Measurements from ENCODE around the gene TTC33. TPM values are rescaled to one million over a fixed set of nuclear protein-coding genes. Genes with fewer than 3 reads are reported as not detected.

Gene TTC33
- total RNA-seq, 1 donor from 2014 or later, result 52.5 TPM

DNA sequence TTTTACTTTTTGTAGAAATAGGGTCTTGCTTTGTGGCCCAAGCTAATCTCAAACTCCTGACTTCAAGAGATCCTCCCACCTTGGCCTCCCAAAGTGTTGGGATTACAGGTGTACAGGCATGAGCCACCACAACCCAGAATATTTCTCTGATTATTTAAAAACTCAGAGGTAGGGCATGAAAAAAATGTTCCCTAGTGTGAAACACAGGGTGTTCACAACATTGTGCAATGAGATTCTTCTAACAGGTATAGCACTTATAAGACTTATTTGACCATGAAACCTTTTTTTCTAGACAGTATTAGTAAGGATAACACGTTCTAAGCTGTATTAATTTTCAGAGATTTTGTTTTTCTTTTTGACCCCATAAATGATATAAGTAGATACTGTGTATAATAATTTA, 89.1 kb downstream of the TTC33 start:
- no peaks in the 10 kb centered on the region for H4K20me1 ChIP-seq (ENCODE audit: low read depth)
- Mint-ChIP-seq H3K27ac (no peak overlapping the region), H3K27me3 (ENCODE audit: insufficient read depth, low read depth) (no peaks in the 10 kb centered on the region), H3K36me3 (no peaks in the 10 kb centered on the region), H3K9me3 (no peaks in the 10 kb centered on the region), H3K4me3 (no peak overlapping the region), H3K4me1 (no peaks in the 10 kb centered on the region)
- H3K27me3 ChIP-seq, result no peaks in the 10 kb centered on the region
- H3K27ac ChIP-seq, result no peak overlapping the region
- no peak overlapping the region for H2AFZ ChIP-seq (replicated peaks)
- H3K4me1 ChIP-seq, result no peaks in the 10 kb centered on the region
- H3K4me3 ChIP-seq, result no peak overlapping the region
- no peaks in the 10 kb centered on the region for H3K79me2 ChIP-seq (ENCODE audit: low read depth)
- TF ChIP-seq EZH2phosphoT487 (IDR thresholded peaks at IDR 0.05) (no peak), EZH2 (IDR thresholded peaks at IDR 0.05) (no peak)
- TF ChIP-seq, protein P1, sequence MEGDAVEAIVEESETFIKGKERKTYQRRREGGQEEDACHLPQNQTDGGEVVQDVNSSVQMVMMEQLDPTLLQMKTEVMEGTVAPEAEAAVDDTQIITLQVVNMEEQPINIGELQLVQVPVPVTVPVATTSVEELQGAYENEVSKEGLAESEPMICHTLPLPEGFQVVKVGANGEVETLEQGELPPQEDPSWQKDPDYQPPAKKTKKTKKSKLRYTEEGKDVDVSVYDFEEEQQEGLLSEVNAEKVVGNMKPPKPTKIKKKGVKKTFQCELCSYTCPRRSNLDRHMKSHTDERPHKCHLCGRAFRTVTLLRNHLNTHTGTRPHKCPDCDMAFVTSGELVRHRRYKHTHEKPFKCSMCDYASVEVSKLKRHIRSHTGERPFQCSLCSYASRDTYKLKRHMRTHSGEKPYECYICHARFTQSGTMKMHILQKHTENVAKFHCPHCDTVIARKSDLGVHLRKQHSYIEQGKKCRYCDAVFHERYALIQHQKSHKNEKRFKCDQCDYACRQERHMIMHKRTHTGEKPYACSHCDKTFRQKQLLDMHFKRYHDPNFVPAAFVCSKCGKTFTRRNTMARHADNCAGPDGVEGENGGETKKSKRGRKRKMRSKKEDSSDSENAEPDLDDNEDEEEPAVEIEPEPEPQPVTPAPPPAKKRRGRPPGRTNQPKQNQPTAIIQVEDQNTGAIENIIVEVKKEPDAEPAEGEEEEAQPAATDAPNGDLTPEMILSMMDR (IDR thresholded peaks at IDR 0.05), result no peak
- no peak for DNase-seq (ENCODE audit: low spot score)
- no peaks in the 10 kb centered on the region for H3K9me3 ChIP-seq (ENCODE audit: low read depth)
- H3K4me2 ChIP-seq, result no peak overlapping the region
- no peaks in the 10 kb centered on the region for H3F3A ChIP-seq (ENCODE audit: low read depth)
- no peak overlapping the region for H3K9ac ChIP-seq
- H3K36me3 ChIP-seq, result no peaks in the 10 kb centered on the region

DNA sequence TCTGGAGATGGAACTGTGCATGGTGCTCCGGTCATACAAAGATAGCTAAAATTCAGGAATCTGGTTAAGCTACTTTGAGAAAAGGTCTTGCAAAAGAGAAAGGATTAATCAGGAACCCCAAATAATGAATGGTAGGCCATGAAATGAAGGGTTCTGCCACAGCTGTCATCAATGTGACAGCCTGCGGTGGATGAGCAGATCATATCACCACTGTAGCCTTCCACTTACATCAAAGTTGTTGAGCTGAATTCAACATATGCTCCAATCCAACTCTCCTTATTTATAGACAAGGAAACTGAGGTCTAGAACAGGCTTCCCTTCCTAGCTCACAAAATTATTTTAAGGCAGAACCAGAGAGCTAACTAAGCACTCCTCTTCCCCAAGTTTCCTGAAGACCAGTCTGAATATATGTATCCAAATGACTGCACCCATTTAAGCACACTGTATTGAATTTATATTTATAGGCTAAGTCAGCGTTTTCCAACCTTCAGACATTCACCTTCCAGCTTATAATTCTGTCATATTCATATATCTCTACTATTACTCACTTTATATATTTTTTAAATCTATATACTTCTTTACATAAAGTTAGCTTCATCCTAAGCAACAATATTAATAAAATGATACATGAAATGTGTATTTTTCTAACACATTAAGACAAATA, 90.0 kb downstream of the TTC33 start:
- H3K27ac Mint-ChIP-seq, result no peak overlapping the region
- no peaks in the 10 kb centered on the region for H3K4me1 ChIP-seq
- H3K36me3 ChIP-seq, result no peaks in the 10 kb centered on the region
- H2AFZ ChIP-seq (replicated peaks), result no peak overlapping the region
- H3K27me3 ChIP-seq, result no peaks in the 10 kb centered on the region
- H3K9me3 Mint-ChIP-seq, result no peaks in the 10 kb centered on the region
- no peaks in the 10 kb centered on the region for H3K9me3 ChIP-seq (ENCODE audit: low read depth)
- no peak overlapping the region for H3K4me3 Mint-ChIP-seq
- no peaks in the 10 kb centered on the region for H3F3A ChIP-seq (ENCODE audit: low read depth)
- H3K9ac ChIP-seq, result no peak overlapping the region
- no peak overlapping the region for H3K27ac ChIP-seq
- no peaks in the 10 kb centered on the region for H3K4me1 Mint-ChIP-seq
- no peaks in the 10 kb centered on the region for H3K36me3 Mint-ChIP-seq
- no peak overlapping the region for H3K4me3 ChIP-seq
- no peaks in the 10 kb centered on the region for H4K20me1 ChIP-seq (ENCODE audit: low read depth)
- no peaks in the 10 kb centered on the region for H3K27me3 Mint-ChIP-seq (ENCODE audit: insufficient read depth, low read depth)
- H3K79me2 ChIP-seq (ENCODE audit: low read depth), result no peaks in the 10 kb centered on the region
- DNase-seq (ENCODE audit: low spot score), result no peak
- TF ChIP-seq, protein P1 (IDR thresholded peaks at IDR 0.05), result no peak
- no peak for TF ChIP-seq EZH2 (IDR thresholded peaks at IDR 0.05)
- no peak for TF ChIP-seq EZH2phosphoT487 (IDR thresholded peaks at IDR 0.05)
- no peak overlapping the region for H3K4me2 ChIP-seq

GRCh38 chr5:40660751-40661150, 95.0 kb downstream of the TTC33 start:
- H3K27ac ChIP-seq, result no peak overlapping the region
- H4K20me1 ChIP-seq (ENCODE audit: low read depth), result no peaks in the 10 kb centered on the region
- Mint-ChIP-seq H3K9me3 (no peaks in the 10 kb centered on the region), H3K4me1 (no peaks in the 10 kb centered on the region), H3K27ac (no peak overlapping the region), H3K27me3 (ENCODE audit: insufficient read depth, low read depth) (peaks cover 2% of the 10 kb centered on the region), H3K36me3 (no peaks in the 10 kb centered on the region), H3K4me3 (no peak overlapping the region)
- H3K9me3 ChIP-seq (ENCODE audit: low read depth), result no peaks in the 10 kb centered on the region
- no peak for TF ChIP-seq EZH2phosphoT487 (IDR thresholded peaks at IDR 0.05)
- TF ChIP-seq EZH2 (IDR thresholded peaks at IDR 0.05), result no peak
- TF ChIP-seq, protein P1 (IDR thresholded peaks at IDR 0.05), result no peak
- H2AFZ ChIP-seq (replicated peaks), result no peak overlapping the region
- no peak overlapping the region for H3K9ac ChIP-seq
- H3K79me2 ChIP-seq (ENCODE audit: low read depth), result no peaks in the 10 kb centered on the region
- no peak overlapping the region for H3K4me3 ChIP-seq
- H3F3A ChIP-seq (ENCODE audit: low read depth), result no peaks in the 10 kb centered on the region
- no peak overlapping the region for H3K4me2 ChIP-seq
- no peaks in the 10 kb centered on the region for H3K27me3 ChIP-seq
- H3K36me3 ChIP-seq, result no peaks in the 10 kb centered on the region
- no peaks in the 10 kb centered on the region for H3K4me1 ChIP-seq
- no peak for DNase-seq (ENCODE audit: low spot score)
